OCI-LY3 (cell line): ENCODE results near the gene CLEC16A.

Experiments used
- H2AFZ ChIP-seq: fragments of 200-600, 300-600 bp; shearing (Covaris generic); 2 replicates; pipeline ENCODE4 v1.6.0; 2014; ENCODE audit warnings: antibody characterized with exemption, low read depth, low read length
- H3K27ac ChIP-seq: fragments of 200-600, 300-600 bp; sonication (generic); 2 replicates; pipeline ENCODE4 v1.5.1; 2014; ENCODE audit warnings: mild to moderate bottlenecking, low read length, moderate library complexity, mixed read lengths
- H3K27me3 ChIP-seq: fragments of 200-600, 300-600 bp; sonication (generic); 2 replicates; pipeline ENCODE4 v1.6.1; 2014; ENCODE audit warnings: low read depth, low read length, mixed read lengths
- H3K36me3 ChIP-seq: fragments of 200-600, 300-600 bp; sonication (generic); replicated peaks from 2 replicates; pipeline ENCODE3; 2014; ENCODE audit warnings: low read depth, low read length, mixed read lengths
- H3K4me1 ChIP-seq: fragments of 300-600, 200-600 bp; sonication (generic); 2 replicates; pipeline ENCODE4 v1.6.1; 2014; ENCODE audit warnings: low read length, mixed read lengths
- H3K4me2 ChIP-seq: fragments of 200-600, 300-600 bp; sonication (generic); 2 replicates; pipeline ENCODE4 v1.6.1; 2014; ENCODE audit warnings: low read length, mixed read lengths
- H3K4me3 ChIP-seq: fragments of 300-600, 200-600 bp; sonication (generic); 2 replicates; pipeline ENCODE4 v1.5.1; 2014; ENCODE audit warnings: antibody characterized with exemption, mild to moderate bottlenecking, low read length, moderate library complexity
- H3K79me2 ChIP-seq: fragments of 300-600, 200-600 bp; shearing (Covaris generic); 2 replicates; pipeline ENCODE4 v1.6.1; 2014; ENCODE audit warnings: mild to moderate bottlenecking, low read length, mixed read lengths
- H3K9ac ChIP-seq: fragments of 300-600, 200-600 bp; shearing (Covaris generic); 2 replicates; pipeline ENCODE4 v1.6.0; 2014; ENCODE audit warnings: mild to moderate bottlenecking, low read length, moderate library complexity
- H3K9me3 ChIP-seq: fragments of 200-600, 300-600 bp; shearing (Covaris generic); 2 replicates; pipeline ENCODE4 v1.6.1; 2014; ENCODE audit warnings: low read length, mixed read lengths; ENCODE audit not compliant: insufficient read depth
- H4K20me1 ChIP-seq: fragments of 200-600, 300-600 bp; sonication (generic); 2 replicates; pipeline ENCODE4 v1.6.1; 2016; ENCODE audit warnings: low read length, mixed read lengths; ENCODE audit not compliant: insufficient read depth
- EZH2phosphoT487 ChIP-seq: fragments of 200-600 bp; shearing (Covaris generic); IDR thresholded peaks from 2 replicates; pipeline ENCODE4 v1.6.1; 2018; ENCODE audit warnings: antibody characterized with exemption, mixed run types, low read depth
- TF ChIP-seq, protein P1 (sequence below): fragments of 200-600, 300-600 bp; sonication (generic); IDR thresholded peaks from 2 replicates; pipeline ENCODE4 v1.5.1; 2014; ENCODE audit warnings: antibody characterized with exemption, low read length, low read depth

Gene CLEC16A

DNA sequence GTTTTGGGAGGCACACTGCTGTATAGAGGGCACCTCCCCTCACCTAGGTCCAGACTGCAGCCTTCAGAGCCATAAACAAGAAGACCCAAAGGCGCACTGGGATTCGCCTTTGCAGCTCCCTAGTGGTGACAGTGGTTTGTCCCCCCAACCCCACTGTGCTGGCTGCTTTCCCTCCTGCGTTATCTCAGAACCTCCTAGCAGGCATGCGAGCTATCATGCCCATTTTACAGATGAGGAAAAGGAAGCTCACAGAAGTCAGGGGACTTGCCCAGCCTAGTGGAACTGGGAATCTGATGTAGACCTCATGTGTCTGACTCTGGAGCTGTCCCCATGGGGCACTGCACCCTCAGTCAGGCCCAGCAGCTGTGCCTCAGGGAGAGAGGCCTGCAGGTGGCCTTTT, 115.2 kb downstream of the CLEC16A start:
- H2AFZ ChIP-seq, result no peak overlapping the region
- H3K27me3 ChIP-seq, result no peaks in the 10 kb centered on the region
- no peak overlapping the region for H3K4me3 ChIP-seq
- no peaks in the 10 kb centered on the region for H4K20me1 ChIP-seq
- H3K4me1 ChIP-seq, result peaks cover 9% of the 10 kb centered on the region
- no peak overlapping the region for H3K4me2 ChIP-seq
- peaks cover 6% of the 10 kb centered on the region for H3K36me3 ChIP-seq
- no peaks in the 10 kb centered on the region for H3K79me2 ChIP-seq
- no peak overlapping the region for H3K9ac ChIP-seq
- no peaks in the 10 kb centered on the region for H3K9me3 ChIP-seq
- TF ChIP-seq EZH2phosphoT487, result no peak
- TF ChIP-seq, protein P1, sequence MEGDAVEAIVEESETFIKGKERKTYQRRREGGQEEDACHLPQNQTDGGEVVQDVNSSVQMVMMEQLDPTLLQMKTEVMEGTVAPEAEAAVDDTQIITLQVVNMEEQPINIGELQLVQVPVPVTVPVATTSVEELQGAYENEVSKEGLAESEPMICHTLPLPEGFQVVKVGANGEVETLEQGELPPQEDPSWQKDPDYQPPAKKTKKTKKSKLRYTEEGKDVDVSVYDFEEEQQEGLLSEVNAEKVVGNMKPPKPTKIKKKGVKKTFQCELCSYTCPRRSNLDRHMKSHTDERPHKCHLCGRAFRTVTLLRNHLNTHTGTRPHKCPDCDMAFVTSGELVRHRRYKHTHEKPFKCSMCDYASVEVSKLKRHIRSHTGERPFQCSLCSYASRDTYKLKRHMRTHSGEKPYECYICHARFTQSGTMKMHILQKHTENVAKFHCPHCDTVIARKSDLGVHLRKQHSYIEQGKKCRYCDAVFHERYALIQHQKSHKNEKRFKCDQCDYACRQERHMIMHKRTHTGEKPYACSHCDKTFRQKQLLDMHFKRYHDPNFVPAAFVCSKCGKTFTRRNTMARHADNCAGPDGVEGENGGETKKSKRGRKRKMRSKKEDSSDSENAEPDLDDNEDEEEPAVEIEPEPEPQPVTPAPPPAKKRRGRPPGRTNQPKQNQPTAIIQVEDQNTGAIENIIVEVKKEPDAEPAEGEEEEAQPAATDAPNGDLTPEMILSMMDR, result no peak
- H3K27ac ChIP-seq, result no peak overlapping the region

DNA sequence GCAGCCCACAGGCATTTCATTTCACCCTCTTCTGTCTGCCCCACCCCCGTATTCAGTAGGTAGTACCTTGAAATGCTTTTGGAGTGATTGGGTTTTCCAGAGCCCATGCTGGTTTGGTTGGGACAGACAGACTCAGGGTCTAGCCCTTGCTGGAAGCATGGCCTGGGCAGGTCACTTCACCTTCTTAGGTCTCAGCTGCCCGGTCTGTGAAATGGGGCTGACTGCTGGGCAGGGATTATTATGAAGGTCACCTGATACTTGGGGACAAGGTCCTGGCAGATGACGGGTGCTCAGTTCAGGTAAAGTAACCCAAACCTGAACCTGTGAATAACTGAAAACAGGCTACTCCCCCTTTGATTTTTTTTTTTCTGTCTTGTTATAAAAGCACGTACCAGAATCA, 116.0 kb downstream of the CLEC16A start:
- no peak overlapping the region for H3K27ac ChIP-seq
- peaks cover 9% of the 10 kb centered on the region for H3K4me1 ChIP-seq
- no peak overlapping the region for H3K9ac ChIP-seq
- H3K36me3 ChIP-seq, result peaks cover 14% of the 10 kb centered on the region
- H3K79me2 ChIP-seq, result no peaks in the 10 kb centered on the region
- H3K27me3 ChIP-seq, result no peaks in the 10 kb centered on the region
- H3K4me2 ChIP-seq, result no peak overlapping the region
- no peaks in the 10 kb centered on the region for H4K20me1 ChIP-seq
- no peak overlapping the region for H3K4me3 ChIP-seq
- no peak for TF ChIP-seq EZH2phosphoT487
- TF ChIP-seq, protein P1, result no peak
- no peaks in the 10 kb centered on the region for H3K9me3 ChIP-seq
- no peak overlapping the region for H2AFZ ChIP-seq

DNA sequence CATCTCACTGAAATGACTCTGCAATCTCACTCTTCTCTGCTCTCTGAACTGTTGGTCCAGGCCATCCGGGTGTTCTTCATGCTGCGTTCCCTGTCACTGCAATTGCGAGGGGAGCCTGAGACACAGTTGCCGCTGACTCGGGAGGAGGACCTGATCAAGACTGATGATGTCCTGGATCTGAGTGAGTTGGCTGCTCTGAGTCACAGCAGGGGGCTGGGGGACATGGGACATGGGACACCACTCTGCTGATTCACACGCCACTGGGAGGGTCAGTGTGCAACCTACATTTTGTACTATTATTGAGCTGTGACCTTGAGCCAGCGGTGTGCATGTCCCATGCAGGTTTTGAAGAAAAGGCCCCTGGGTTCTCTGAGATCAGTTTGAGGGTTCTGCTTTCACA, 116.5 kb downstream of the CLEC16A start:
- Histone ChIP-seq H3K4me2 (no peak overlapping the region), H3K27ac (no peak overlapping the region), H3K4me1 (peaks cover 9% of the 10 kb centered on the region), H3K79me2 (no peaks in the 10 kb centered on the region), H2AFZ (no peak overlapping the region), H3K27me3 (no peaks in the 10 kb centered on the region), H3K4me3 (no peak overlapping the region), H3K9me3 (no peaks in the 10 kb centered on the region), H4K20me1 (no peaks in the 10 kb centered on the region), H3K9ac (no peak overlapping the region), H3K36me3 (peaks cover 17% of the 10 kb centered on the region)
- TF ChIP-seq EZH2phosphoT487, result no peak
- TF ChIP-seq, protein P1, result no peak

DNA sequence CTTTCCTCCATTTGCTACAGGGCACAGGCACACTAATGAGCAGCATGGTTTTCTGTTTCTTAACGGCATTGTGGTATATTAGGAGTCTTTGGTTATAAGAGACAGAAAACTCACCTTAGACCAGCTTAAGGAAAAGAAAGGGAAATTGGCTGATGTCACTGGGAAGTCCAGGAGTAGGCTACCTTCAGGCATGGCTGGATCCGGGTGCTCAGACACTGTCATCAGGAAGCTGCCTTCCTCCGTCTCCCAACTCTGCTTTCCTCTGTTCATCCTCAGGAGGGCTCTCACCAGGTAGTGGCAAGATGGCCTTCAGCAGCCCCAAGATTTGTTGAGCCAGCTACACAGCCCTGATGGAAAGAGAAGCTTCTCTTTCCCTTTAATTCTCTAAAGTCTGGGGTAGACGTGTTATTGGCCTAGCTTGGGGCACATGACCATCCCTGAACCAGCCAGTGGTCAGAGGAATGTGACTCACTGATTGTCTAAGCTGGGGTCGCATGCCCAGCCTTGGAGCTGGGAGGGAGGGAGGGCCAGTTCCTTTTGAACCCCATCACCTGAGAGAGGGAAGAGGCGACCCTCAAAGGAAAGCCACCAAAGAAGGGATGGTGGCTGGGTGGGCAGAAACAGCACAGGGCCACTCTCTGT, 117.4 kb downstream of the CLEC16A start:
- H3K36me3 ChIP-seq, result peaks cover 17% of the 10 kb centered on the region
- no peaks in the 10 kb centered on the region for H4K20me1 ChIP-seq
- no peak overlapping the region for H3K9ac ChIP-seq
- TF ChIP-seq EZH2phosphoT487, result no peak
- TF ChIP-seq, protein P1, result no peak
- H3K27me3 ChIP-seq, result no peaks in the 10 kb centered on the region
- peaks cover under 1% of the 10 kb centered on the region; the same call in 1 of the 2 replicates for H3K4me1 ChIP-seq
- H3K9me3 ChIP-seq, result no peaks in the 10 kb centered on the region
- no peak overlapping the region for H3K4me2 ChIP-seq
- no peak overlapping the region for H3K4me3 ChIP-seq
- H3K79me2 ChIP-seq, result no peaks in the 10 kb centered on the region
- H2AFZ ChIP-seq, result no peak overlapping the region
- no peak overlapping the region for H3K27ac ChIP-seq
